Panc1 (cell line): ENCODE data around the gene SSH2. TPM values are rescaled to one million over a fixed set of nuclear protein-coding genes. Genes with fewer than 3 reads are reported as not detected.

Source experiments
- ATAC-seq: fragments of 200-7000 bp; cut with Tn5 transposase; 2 replicates; pipeline ENCODE4 v1.9.1; 2020; ENCODE audit warnings: mild to moderate bottlenecking, moderate library complexity
- BruUV-seq: library from RNA; stranded (reverse); fragments of 400-500 nt; replicated peaks from 2 replicates; lab custom pipeline; 2021; lab: Mats Ljungman, UMichigan
- CTCF ChIA-PET: fragments of 300-600 bp; sonication (Branson Sonifier 250); formaldehyde crosslinking; loops from one replicate; lab custom pipeline; 2022; ENCODE audit warnings: antibody characterized with exemption; lab: Charles Lee
- POLR2A ChIA-PET: fragments of 300-600 bp; sonication (Branson Sonifier 250); formaldehyde crosslinking; loops from one replicate; lab custom pipeline; 2022; ENCODE audit warnings: antibody characterized with exemption; lab: Charles Lee
- DNase-seq: peaks from one replicate; pipeline ENCODE4 v3.0.0-alpha.2; 2010; ENCODE audit warnings: low read depth, low spot score
- H3K27ac ChIP-seq: 2 replicates; pipeline ENCODE4 v1.5.1; 2011; ENCODE audit warnings: mild to moderate bottlenecking, low read length, inconsistent platforms
- H3K27me3 ChIP-seq: fragments of 200-500 bp; sonication (Bioruptor generic); 2 replicates; pipeline ENCODE4 v1.6.0; 2014; ENCODE audit warnings: low read length, inconsistent platforms; ENCODE audit not compliant: control insufficient read depth, insufficient read depth
- H3K36me3 ChIP-seq: fragments of 200-500 bp; sonication (Bioruptor generic); 2 replicates; pipeline ENCODE4 v1.5.1; 2014; ENCODE audit warnings: inconsistent platforms, mild to moderate bottlenecking, low read length, moderate library complexity; ENCODE audit not compliant: control insufficient read depth, insufficient read depth
- H3K4me1 ChIP-seq: 2 replicates; pipeline ENCODE4 v1.5.1; 2011; ENCODE audit warnings: inconsistent platforms, mild to moderate bottlenecking, low read length, moderate library complexity; ENCODE audit not compliant: control insufficient read depth, insufficient read depth
- H3K4me3 ChIP-seq, 2 experiments: 2 replicates each; pipeline ENCODE4 v1.5.1; 2011 to 2012; ENCODE audit warnings: low read depth in 2 of 2, low read length in 2 of 2, mild to moderate bottlenecking in 2 of 2, inconsistent platforms in 1 of 2, moderate library complexity in 1 of 2
- H3K9me3 ChIP-seq: fragments of 200-500 bp; sonication (Bioruptor generic); 2 replicates; pipeline ENCODE4 v1.5.1; 2014; ENCODE audit warnings: low read depth, mild to moderate bottlenecking, inconsistent platforms, low read length, moderate library complexity; ENCODE audit not compliant: control insufficient read depth, insufficient read depth
- CTCF ChIP-seq: fragments of 450-650 bp; IDR thresholded peaks from 2 replicates; pipeline ENCODE4 v1.5.1; 2017; ENCODE audit warnings: mild to moderate bottlenecking
- POLR2AphosphoS5 ChIP-seq: IDR thresholded peaks from 2 replicates; pipeline ENCODE4 v1.6.1; 2012; ENCODE audit warnings: mild to moderate bottlenecking, low read depth, low read length, moderate library complexity
- REST ChIP-seq, 2 experiments: IDR thresholded peaks; 2 replicates each; pipeline ENCODE4 v1.6.1; 2011 to 2012; ENCODE audit warnings: low read depth in 2 of 2, control low read depth in 1 of 2, low read length in 1 of 2, mild to moderate bottlenecking in 1 of 2, moderate library complexity in 1 of 2; ENCODE audit not compliant: insufficient read depth in 1 of 2
- SIN3A ChIP-seq: IDR thresholded peaks from 2 replicates; pipeline ENCODE4 v1.6.1; 2012; ENCODE audit warnings: low read depth, mild to moderate bottlenecking, low read length, moderate library complexity, borderline replicate concordance; ENCODE audit not compliant: insufficient read depth
- TCF7L2 ChIP-seq: IDR thresholded peaks from 2 replicates; pipeline ENCODE4 v1.6.1; 2011; ENCODE audit warnings: mild to moderate bottlenecking, low read depth, low read length, inconsistent platforms
- in situ Hi-C: cut with HindIII; loops from 2 replicates; pipeline ENCODE4 v1.10.0; 2016; ENCODE audit warnings: low sequenced_read_pairs, low pct_unique_long_range_greater_than_20kb
- intact Hi-C: fragments of 100-400 bp; cut with micrococcal nuclease; formaldehyde crosslinking; loops from one replicate; pipeline ENCODE4 v1.10.0; 2022; ENCODE audit not compliant: unreplicated experiment
- total RNA-seq: library from RNA; stranded (reverse); gene quantifications from one replicate; pipeline ENCODE4 v1.2.1, GENCODE V29; 2021; ENCODE audit not compliant: unreplicated experiment

The SSH2 gene
- total RNA-seq, 1 experiment from 2014 or later: 30.6 TPM

GRCh38 chr17:29618272-29619065 is 311.6 kb downstream of the SSH2 start:
- H3K4me3 ChIP-seq: peak overlapping the region; percentile 28 to 53
- in situ Hi-C loops: no loop called here
- BruUV-seq: no TSS peak
- peaks cover 50% of the 10 kb centered on the region for H3K4me1 ChIP-seq
- H3K27me3 ChIP-seq: no peaks in the 10 kb centered on the region
- intact Hi-C loops: no loop called here
- no peaks in the 10 kb centered on the region for H3K36me3 ChIP-seq
- ATAC-seq (peak; percentile 8), DNase-seq (no peak)
- no peaks in the 10 kb centered on the region for H3K9me3 ChIP-seq
- TF ChIP-seq REST (IDR thresholded peaks at IDR 0.05; ENCODE audit: insufficient read depth in 1 of 2, low read depth in 2 of 2, low read length in 1 of 2) (no peak), POLR2AphosphoS5 (no peak), TCF7L2 (no peak), CTCF (peak; percentile 68), SIN3A (no peak)
- no peak overlapping the region; the same call in 1 of the 2 replicates for H3K27ac ChIP-seq
- POLR2A ChIA-PET: no interaction called here
- CTCF ChIA-PET: interaction anchor here (0.6 to 2.2 kb wide), 11 partner anchors 8 to 228 kb away, joined by 3 to 15 read pairs (median 4); partner anchors contain the start of gene ANKRD13B

GRCh38 chr17:29617481-29618271 is 312.4 kb downstream of the SSH2 start:
- CTCF ChIA-PET: interaction anchor here (0.6 to 2.2 kb wide), 18 partner anchors 8 to 727 kb away, joined by 3 to 15 read pairs (median 4); partner anchors contain the start of gene ANKRD13B
- peak; percentile 91 for TF ChIP-seq CTCF
- TF ChIP-seq REST (IDR thresholded peaks at IDR 0.05; ENCODE audit: insufficient read depth in 1 of 2, low read depth in 2 of 2, low read length in 1 of 2): 0 out of 4 replicates have a peak, but pooled peaks of 1 of the 2 experiments have one; percentile 34
- no peak for TF ChIP-seq SIN3A
- peak; percentile 35; the same call in 1 of the 2 replicates for TF ChIP-seq POLR2AphosphoS5
- peak; percentile 35; the same call in 1 of the 2 replicates for TF ChIP-seq TCF7L2
- Histone ChIP-seq H3K27ac (peak overlapping the region; percentile 71), H3K27me3 (no peaks in the 10 kb centered on the region), H3K4me1 (peaks cover 44% of the 10 kb centered on the region), H3K36me3 (no peaks in the 10 kb centered on the region), H3K9me3 (no peaks in the 10 kb centered on the region), H3K4me3 (peak overlapping the region; percentile 28 to 53)
- in situ Hi-C loops: no loop called here
- intact Hi-C loops: no loop called here
- ATAC-seq (peak; percentile 70), DNase-seq (no peak)
- BruUV-seq: no TSS peak
- POLR2A ChIA-PET: interaction anchor here (1.1 kb wide), 1 partner anchor 13 kb away, joined by 3 read pairs; no protein-coding TSS in a partner anchor
